Panc1 (cell line): ENCODE measurements around the gene CLEC6A. TPM values are rescaled to one million over a fixed set of nuclear protein-coding genes. Genes with fewer than 3 reads are reported as not detected.

Experiments used
- ATAC-seq: fragments of 200-7000 bp; cut with Tn5 transposase; 2 replicates; pipeline ENCODE4 v1.9.1; 2020; ENCODE audit warnings: mild to moderate bottlenecking, moderate library complexity
- BruUV-seq: library from RNA; stranded (reverse); fragments of 400-500 nt; replicated peaks from 2 replicates; lab custom pipeline; 2021; lab: Mats Ljungman, UMichigan
- CTCF ChIA-PET: fragments of 300-600 bp; sonication (Branson Sonifier 250); formaldehyde crosslinking; loops from one replicate; lab custom pipeline; 2022; ENCODE audit warnings: antibody characterized with exemption; lab: Charles Lee
- POLR2A ChIA-PET: fragments of 300-600 bp; sonication (Branson Sonifier 250); formaldehyde crosslinking; loops from one replicate; lab custom pipeline; 2022; ENCODE audit warnings: antibody characterized with exemption; lab: Charles Lee
- DNase-seq: peaks from one replicate; pipeline ENCODE4 v3.0.0-alpha.2; 2010; ENCODE audit warnings: low read depth, low spot score
- H3K27ac ChIP-seq: 2 replicates; pipeline ENCODE4 v1.5.1; 2011; ENCODE audit warnings: mild to moderate bottlenecking, low read length, inconsistent platforms
- H3K27me3 ChIP-seq: fragments of 200-500 bp; sonication (Bioruptor generic); 2 replicates; pipeline ENCODE4 v1.6.0; 2014; ENCODE audit warnings: low read length, inconsistent platforms; ENCODE audit not compliant: control insufficient read depth, insufficient read depth
- H3K36me3 ChIP-seq: fragments of 200-500 bp; sonication (Bioruptor generic); 2 replicates; pipeline ENCODE4 v1.5.1; 2014; ENCODE audit warnings: inconsistent platforms, mild to moderate bottlenecking, low read length, moderate library complexity; ENCODE audit not compliant: control insufficient read depth, insufficient read depth
- H3K4me1 ChIP-seq: 2 replicates; pipeline ENCODE4 v1.5.1; 2011; ENCODE audit warnings: inconsistent platforms, mild to moderate bottlenecking, low read length, moderate library complexity; ENCODE audit not compliant: control insufficient read depth, insufficient read depth
- H3K4me3 ChIP-seq, 2 experiments: 2 replicates each; pipeline ENCODE4 v1.5.1; 2011 to 2012; ENCODE audit warnings: low read depth in 2 of 2, low read length in 2 of 2, mild to moderate bottlenecking in 2 of 2, inconsistent platforms in 1 of 2, moderate library complexity in 1 of 2
- H3K9me3 ChIP-seq: fragments of 200-500 bp; sonication (Bioruptor generic); 2 replicates; pipeline ENCODE4 v1.5.1; 2014; ENCODE audit warnings: low read depth, mild to moderate bottlenecking, inconsistent platforms, low read length, moderate library complexity; ENCODE audit not compliant: control insufficient read depth, insufficient read depth
- POLR2AphosphoS5 ChIP-seq: IDR thresholded peaks from 2 replicates; pipeline ENCODE4 v1.6.1; 2012; ENCODE audit warnings: mild to moderate bottlenecking, low read depth, low read length, moderate library complexity
- SIN3A ChIP-seq: IDR thresholded peaks from 2 replicates; pipeline ENCODE4 v1.6.1; 2012; ENCODE audit warnings: low read depth, mild to moderate bottlenecking, low read length, moderate library complexity, borderline replicate concordance; ENCODE audit not compliant: insufficient read depth
- TCF7L2 ChIP-seq: IDR thresholded peaks from 2 replicates; pipeline ENCODE4 v1.6.1; 2011; ENCODE audit warnings: mild to moderate bottlenecking, low read depth, low read length, inconsistent platforms
- in situ Hi-C: cut with HindIII; loops from 2 replicates; pipeline ENCODE4 v1.10.0; 2016; ENCODE audit warnings: low sequenced_read_pairs, low pct_unique_long_range_greater_than_20kb
- intact Hi-C: fragments of 100-400 bp; cut with micrococcal nuclease; formaldehyde crosslinking; loops from one replicate; pipeline ENCODE4 v1.10.0; 2022; ENCODE audit not compliant: unreplicated experiment
- total RNA-seq: library from RNA; stranded (reverse); gene quantifications from one replicate; pipeline ENCODE4 v1.2.1, GENCODE V29; 2021; ENCODE audit not compliant: unreplicated experiment
- TF ChIP-seq, protein P1 (sequence below), 2 experiments: IDR thresholded peaks; 2 replicates each; pipeline ENCODE4 v1.6.1; 2011 to 2012; ENCODE audit warnings: low read depth in 2 of 2, control low read depth in 1 of 2, low read length in 1 of 2, mild to moderate bottlenecking in 1 of 2, moderate library complexity in 1 of 2; ENCODE audit not compliant: insufficient read depth in 1 of 2
- TF ChIP-seq, protein P2 (sequence below): fragments of 450-650 bp; IDR thresholded peaks from 2 replicates; pipeline ENCODE4 v1.5.1; 2017; ENCODE audit warnings: mild to moderate bottlenecking

CLEC6A gene
- total RNA-seq, 1 experiment from 2014 or later, result not detected

- Histone ChIP-seq H3K27ac (no peak within 1 kb of the TSS), H3K4me1 (no peaks in the 10 kb centered on the region), H3K27me3 (no peaks in the 10 kb centered on the region; the same call in 1 of the 2 replicates), H3K9me3 (no peaks in the 10 kb centered on the region), H3K36me3 (no peaks in the 10 kb centered on the region), H3K4me3 (no peak within 1 kb of the TSS)
- ATAC-seq, result no peak
- intact Hi-C loops (no loop called here), in situ Hi-C loops (no loop called here)
- TF ChIP-seq, protein P1, sequence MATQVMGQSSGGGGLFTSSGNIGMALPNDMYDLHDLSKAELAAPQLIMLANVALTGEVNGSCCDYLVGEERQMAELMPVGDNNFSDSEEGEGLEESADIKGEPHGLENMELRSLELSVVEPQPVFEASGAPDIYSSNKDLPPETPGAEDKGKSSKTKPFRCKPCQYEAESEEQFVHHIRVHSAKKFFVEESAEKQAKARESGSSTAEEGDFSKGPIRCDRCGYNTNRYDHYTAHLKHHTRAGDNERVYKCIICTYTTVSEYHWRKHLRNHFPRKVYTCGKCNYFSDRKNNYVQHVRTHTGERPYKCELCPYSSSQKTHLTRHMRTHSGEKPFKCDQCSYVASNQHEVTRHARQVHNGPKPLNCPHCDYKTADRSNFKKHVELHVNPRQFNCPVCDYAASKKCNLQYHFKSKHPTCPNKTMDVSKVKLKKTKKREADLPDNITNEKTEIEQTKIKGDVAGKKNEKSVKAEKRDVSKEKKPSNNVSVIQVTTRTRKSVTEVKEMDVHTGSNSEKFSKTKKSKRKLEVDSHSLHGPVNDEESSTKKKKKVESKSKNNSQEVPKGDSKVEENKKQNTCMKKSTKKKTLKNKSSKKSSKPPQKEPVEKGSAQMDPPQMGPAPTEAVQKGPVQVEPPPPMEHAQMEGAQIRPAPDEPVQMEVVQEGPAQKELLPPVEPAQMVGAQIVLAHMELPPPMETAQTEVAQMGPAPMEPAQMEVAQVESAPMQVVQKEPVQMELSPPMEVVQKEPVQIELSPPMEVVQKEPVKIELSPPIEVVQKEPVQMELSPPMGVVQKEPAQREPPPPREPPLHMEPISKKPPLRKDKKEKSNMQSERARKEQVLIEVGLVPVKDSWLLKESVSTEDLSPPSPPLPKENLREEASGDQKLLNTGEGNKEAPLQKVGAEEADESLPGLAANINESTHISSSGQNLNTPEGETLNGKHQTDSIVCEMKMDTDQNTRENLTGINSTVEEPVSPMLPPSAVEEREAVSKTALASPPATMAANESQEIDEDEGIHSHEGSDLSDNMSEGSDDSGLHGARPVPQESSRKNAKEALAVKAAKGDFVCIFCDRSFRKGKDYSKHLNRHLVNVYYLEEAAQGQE (IDR thresholded peaks at IDR 0.05; ENCODE audit: insufficient read depth in 1 of 2, low read depth in 2 of 2, low read length in 1 of 2), result no peak
- TF ChIP-seq SIN3A, result no peak
- TF ChIP-seq, protein P2, sequence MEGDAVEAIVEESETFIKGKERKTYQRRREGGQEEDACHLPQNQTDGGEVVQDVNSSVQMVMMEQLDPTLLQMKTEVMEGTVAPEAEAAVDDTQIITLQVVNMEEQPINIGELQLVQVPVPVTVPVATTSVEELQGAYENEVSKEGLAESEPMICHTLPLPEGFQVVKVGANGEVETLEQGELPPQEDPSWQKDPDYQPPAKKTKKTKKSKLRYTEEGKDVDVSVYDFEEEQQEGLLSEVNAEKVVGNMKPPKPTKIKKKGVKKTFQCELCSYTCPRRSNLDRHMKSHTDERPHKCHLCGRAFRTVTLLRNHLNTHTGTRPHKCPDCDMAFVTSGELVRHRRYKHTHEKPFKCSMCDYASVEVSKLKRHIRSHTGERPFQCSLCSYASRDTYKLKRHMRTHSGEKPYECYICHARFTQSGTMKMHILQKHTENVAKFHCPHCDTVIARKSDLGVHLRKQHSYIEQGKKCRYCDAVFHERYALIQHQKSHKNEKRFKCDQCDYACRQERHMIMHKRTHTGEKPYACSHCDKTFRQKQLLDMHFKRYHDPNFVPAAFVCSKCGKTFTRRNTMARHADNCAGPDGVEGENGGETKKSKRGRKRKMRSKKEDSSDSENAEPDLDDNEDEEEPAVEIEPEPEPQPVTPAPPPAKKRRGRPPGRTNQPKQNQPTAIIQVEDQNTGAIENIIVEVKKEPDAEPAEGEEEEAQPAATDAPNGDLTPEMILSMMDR, result no peak
- TF ChIP-seq POLR2AphosphoS5, result no peak
- no peak for TF ChIP-seq TCF7L2
- DNase-seq, result no peak
- no TSS peak for BruUV-seq
- CTCF ChIA-PET, result no interaction called here
- POLR2A ChIA-PET, result no interaction called here
Measured at GRCh38 chr12:8513256-8513655, 57.5 kb downstream of the CLEC6A start, which contains the start of gene CLEC4D. Gene CLEC4D, plus strand, starts transcription at chr12:8513503. Its CDS starts 230 bp downstream, at chr12:8513733.

- Histone ChIP-seq H3K36me3 (no peaks in the 10 kb centered on the region), H3K4me1 (no peaks in the 10 kb centered on the region), H3K4me3 (no peak overlapping the region), H3K9me3 (no peaks in the 10 kb centered on the region), H3K27me3 (no peaks in the 10 kb centered on the region; the same call in 1 of the 2 replicates), H3K27ac (no peak overlapping the region)
- no TSS peak for BruUV-seq
- ATAC-seq, result no peak
- POLR2A ChIA-PET, result no interaction called here
- TF ChIP-seq, protein P1 (IDR thresholded peaks at IDR 0.05; ENCODE audit: insufficient read depth in 1 of 2, low read depth in 2 of 2, low read length in 1 of 2), result no peak
- TF ChIP-seq POLR2AphosphoS5 (no peak), TCF7L2 (no peak), SIN3A (no peak)
- TF ChIP-seq, protein P2, result no peak
- DNase-seq, result no peak
- in situ Hi-C loops, result no loop called here
- CTCF ChIA-PET, result no interaction called here
- intact Hi-C loops, result no loop called here
Measured at GRCh38 chr12:8517971-8518370, 62.2 kb downstream of the CLEC6A start.
